GM12878 (cell line): ENCODE results near the gene TEC. TPM values are rescaled to one million over a fixed set of nuclear protein-coding genes. Genes with fewer than 3 reads are reported as not detected.

ENCODE experiments used
- ATAC-seq: fragments of 200-7000 bp; cut with Tn5 transposase; 3 replicates; pipeline ENCODE4 v1.9.1; 2020; ENCODE audit warnings: mild to moderate bottlenecking, moderate library complexity
- BruUV-seq: library from RNA; stranded (reverse); fragments of 400-500 nt; replicated peaks from 2 replicates; lab custom pipeline; 2021; lab: Mats Ljungman, UMichigan
- CTCF ChIA-PET: fragments of 300-600 bp; sonication (Branson Sonifier 250); formaldehyde crosslinking; extraction: SDS; loops from one replicate; lab custom pipeline; 2021; ENCODE audit warnings: inconsistent platforms; lab: Yijun Ruan, JAX
- POLR2A ChIA-PET: fragments of 350-600 bp; formaldehyde crosslinking; extraction: SDS; loops from one replicate; lab custom pipeline; 2021; ENCODE audit warnings: inconsistent platforms; lab: Charles Lee
- RAD21 ChIA-PET: fragments of 300-600 bp; sonication (Branson Sonifier 250); formaldehyde crosslinking; loops from one replicate; lab custom pipeline; 2023; ENCODE audit warnings: antibody characterized with exemption; ENCODE audit not compliant: unreplicated experiment; lab: Charles Lee
- SMC1A ChIA-PET: fragments of 300-600 bp; sonication (Branson Sonifier 250); formaldehyde crosslinking; loops from one replicate; lab custom pipeline; 2023; ENCODE audit not compliant: unreplicated experiment, uncharacterized antibody; lab: Charles Lee
- DNase-seq: peaks from one replicate; pipeline ENCODE4 v3.0.0-alpha.2; 2011; ENCODE audit warnings: low read depth, low spot score
- FAIRE-seq: peaks from 3 replicates; lab custom pipeline; 2011; peaks lifted over from hg19 to GRCh38; lab: Jason Lieb, UNC
- H2AFZ ChIP-seq: 2 replicates; pipeline ENCODE4 v1.6.0; 2011; ENCODE audit warnings: low read depth, low read length, control low read depth; ENCODE audit not compliant: control insufficient read depth
- H3K27ac ChIP-seq: 2 replicates; pipeline ENCODE4 v1.5.1; 2011; ENCODE audit warnings: control low read depth; ENCODE audit not compliant: control insufficient read depth, insufficient read depth
- H3K27me3 ChIP-seq, 2 experiments: replicated peaks in 1 of 2; 2 replicates each; pipeline versions ENCODE4 v1.6.0 to v1.6.1; 2011; ENCODE audit warnings: low read length in 1 of 2; ENCODE audit not compliant: control insufficient read depth in 2 of 2, insufficient read depth in 2 of 2
- H3K36me3 ChIP-seq, 2 experiments: 2 replicates each; pipeline ENCODE4 v1.5.1; 2011; ENCODE audit warnings: low read length in 1 of 2; ENCODE audit not compliant: control insufficient read depth in 2 of 2, insufficient read depth in 2 of 2
- H3K4me1 ChIP-seq: 2 replicates; pipeline ENCODE4 v1.6.1; 2011; ENCODE audit warnings: mild to moderate bottlenecking, low read length, moderate library complexity, mixed read lengths; ENCODE audit not compliant: control insufficient read depth, insufficient read depth
- H3K4me2 ChIP-seq: 2 replicates; pipeline ENCODE4 v1.6.0; 2011; ENCODE audit warnings: control low read depth; ENCODE audit not compliant: control insufficient read depth, insufficient read depth
- H3K4me3 ChIP-seq: fragments of 200-600 bp; sonication (generic); 2 replicates; pipeline ENCODE4 v1.5.1; 2016
- H3K79me2 ChIP-seq: 2 replicates; pipeline ENCODE4 v1.6.0; 2011; ENCODE audit warnings: low read length; ENCODE audit not compliant: control insufficient read depth, insufficient read depth
- H3K9ac ChIP-seq: 2 replicates; pipeline ENCODE4 v1.8.0; 2011; ENCODE audit warnings: low read length, control low read depth, mixed read lengths; ENCODE audit not compliant: control insufficient read depth, insufficient read depth
- H3K9me3 ChIP-seq: replicated peaks from 3 replicates; pipeline ENCODE4 v1.5.1; 2011; ENCODE audit warnings: mild to moderate bottlenecking, low read length; ENCODE audit not compliant: control insufficient read depth, insufficient read depth
- H4K20me1 ChIP-seq: 2 replicates; pipeline ENCODE4 v1.6.0; 2011; ENCODE audit not compliant: control insufficient read depth, insufficient read depth
- ASH2L ChIP-seq: fragments of 300-600, 200-600 bp; sonication (generic); IDR thresholded peaks from 2 replicates; pipeline ENCODE4 v1.6.1; 2017; ENCODE audit warnings: low read depth, mild to moderate bottlenecking, borderline replicate concordance
- BMI1 ChIP-seq: fragments of 450-650 bp; IDR thresholded peaks from 2 replicates; pipeline ENCODE4 v1.6.1; 2016; ENCODE audit warnings: mild to moderate bottlenecking, moderate library complexity, borderline replicate concordance
- CBFB ChIP-seq: IDR thresholded peaks from 2 replicates; pipeline ENCODE4 v1.6.1; 2016; ENCODE audit warnings: antibody characterized with exemption, low read depth
- CHD1 ChIP-seq: IDR thresholded peaks from 2 replicates; pipeline ENCODE4 v1.6.1; 2012; ENCODE audit warnings: low read depth, low read length, improper control_type of control experiment
- EP300 ChIP-seq, 2 experiments: fragments of 150-350 bp in 1 of 2; IDR thresholded peaks; 2 replicates each; pipeline ENCODE4 v1.6.1; 2011 to 2012; ENCODE audit warnings: low read depth in 2 of 2, low read length in 2 of 2, borderline replicate concordance in 1 of 2, improper control_type of control experiment in 1 of 2, inconsistent platforms in 1 of 2; ENCODE audit not compliant: control insufficient read depth in 1 of 2
- GABPA ChIP-seq: IDR thresholded peaks from 2 replicates; pipeline ENCODE4 v1.6.1; 2014; ENCODE audit warnings: antibody characterized with exemption, low read depth, mild to moderate bottlenecking, inconsistent platforms
- MTA2 ChIP-seq: fragments of 450-650 bp; IDR thresholded peaks from 2 replicates; pipeline ENCODE4 v1.6.1; 2016; ENCODE audit warnings: low read depth, mild to moderate bottlenecking, moderate library complexity
- PRDM15 ChIP-seq: fragments of 450-650 bp; formaldehyde crosslinking; IDR thresholded peaks from 2 replicates; pipeline ENCODE4 v1.4.0; 2020; ENCODE audit warnings: mild to moderate bottlenecking, moderate library complexity
- SMAD1 ChIP-seq: fragments of 450-650 bp; IDR thresholded peaks from 2 replicates; pipeline ENCODE4 v1.6.1; 2018; ENCODE audit warnings: mild to moderate bottlenecking, low read depth; ENCODE audit not compliant: partially characterized antibody
- SUPT20H ChIP-seq: IDR thresholded peaks from 2 replicates; pipeline ENCODE4 v1.6.1; 2011; ENCODE audit warnings: low read depth, mild to moderate bottlenecking, low read length, moderate library complexity, borderline replicate concordance; ENCODE audit not compliant: control insufficient read depth
- ZBED1 ChIP-seq: IDR thresholded peaks from 2 replicates; pipeline ENCODE4 v1.6.1; 2016; ENCODE audit warnings: borderline replicate concordance
- ZNF622 ChIP-seq: fragments of 450-650 bp; IDR thresholded peaks from 2 replicates; pipeline ENCODE4 v1.6.1; 2017; ENCODE audit warnings: mild to moderate bottlenecking, inconsistent platforms
- ZSCAN29 ChIP-seq: fragments of 450-650 bp; IDR thresholded peaks from 2 replicates; pipeline ENCODE4 v1.6.1; 2017; ENCODE audit warnings: mild to moderate bottlenecking, moderate library complexity
- ZZZ3 ChIP-seq: IDR thresholded peaks from 2 replicates; pipeline ENCODE4 v1.6.1; 2011; ENCODE audit warnings: low read depth; ENCODE audit not compliant: control insufficient read depth, insufficient read length
- WGBS: methylation state at CpG from one replicate; pipeline ENCODE4 v1.1.6; 2016; ENCODE audit warnings: low lambda C conversion rate; ENCODE audit not compliant: insufficient replicate concordance, insufficient coverage; ENCODE audit errors: missing lambda C conversion rate; 5-methylcytosine and 5-hydroxymethylcytosine counted together
- in situ Hi-C: fragments of 300-500 bp; cut with MboI; formaldehyde crosslinking; loops from 9 replicates; pipeline ENCODE4 v1.14.3; 2018; ENCODE audit warnings: mixed read lengths
- intact Hi-C: fragments of 100-400 bp; cut with micrococcal nuclease; formaldehyde crosslinking; loops from one replicate; pipeline ENCODE4 v1.14.2; 2022; ENCODE audit not compliant: unreplicated experiment
- polyA plus RNA-seq, 11 experiments: library from polyadenylated mRNA; depleted of rRNA in 4 of 11; unstranded in 6 of 11; stranded (reverse) in 5 of 11; fragments of >200 nt; fragmentation: Nextera tagmentation in 4 of 11; fragmentation: Illumina TruSeq in 1 of 11; extraction: Ambion mirVana in 4 of 11; extraction: Trizol in 1 of 11; gene quantifications; 1 replicate in 1 of 11; 2 replicates in 10 of 11; pipeline versions ENCODE4 v1.2.1 to v1.2.3, GENCODE V29; 2011 to 2016; ENCODE audit warnings: inconsistent platforms in 2 of 11, missing spikeins in 2 of 11, low read depth in 1 of 11
- total RNA-seq, 4 experiments: library from RNA; depleted of rRNA in 3 of 4; stranded (reverse); fragments of >200 nt in 3 of 4; fragmentation: Illumina TruSeq in 1 of 4; extraction: Trizol in 1 of 4; gene quantifications; 2 replicates each; pipeline versions ENCODE4 v1.2.1 to v1.2.3, GENCODE V29; 2013 to 2021
- TF ChIP-seq, protein P1 (sequence below): fragments of 450-650 bp; conservative IDR thresholded peaks from 2 replicates; pipeline ENCODE4 v1.6.1; 2017; ENCODE audit warnings: mild to moderate bottlenecking, moderate library complexity
- TF ChIP-seq, protein P2 (sequence below): fragments of 450-650 bp; IDR thresholded peaks from 2 replicates; pipeline ENCODE4 v1.6.1; 2017; ENCODE audit warnings: antibody characterized with exemption, mild to moderate bottlenecking, moderate library complexity

Gene TEC
- total and polyA plus RNA-seq, 10 of the 15 experiments (the other 5 are each of a cell fraction or from before 2014, with no cell fraction given): 7.4 to 27.2 (median 17.1) TPM

DNA sequence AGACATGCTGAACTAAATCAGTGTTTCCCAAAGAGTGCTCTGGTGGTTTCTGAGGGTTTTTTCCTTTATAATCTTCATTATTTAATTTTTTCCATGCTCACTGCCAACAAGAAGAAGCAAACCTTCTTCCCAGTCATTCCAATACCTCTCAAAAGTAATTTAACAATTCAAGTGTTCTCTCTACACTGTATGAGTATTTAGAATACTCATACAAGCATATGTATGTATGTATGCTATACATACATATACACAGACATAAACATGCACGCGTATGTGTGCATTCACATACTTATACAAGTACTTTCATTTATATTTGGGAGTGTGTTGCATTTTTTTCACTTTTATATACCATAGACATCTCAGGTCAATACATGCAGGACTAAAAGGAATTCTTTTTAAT lies 81.2 kb downstream of the TEC start:
- BruUV-seq: no TSS peak

More for the DNA sequence above, 81.2 kb downstream of the TEC start:
- ATAC-seq (no peak), FAIRE-seq (no peak), DNase-seq (no peak)
- Histone ChIP-seq H3K4me3 (no peak overlapping the region), H3K4me1 (peaks cover 35% of the 10 kb centered on the region), H2AFZ (no peak overlapping the region), H3K27me3 (no peaks in the 10 kb centered on the region), H3K4me2 (peak overlapping the region; percentile 59), H4K20me1 (no peaks in the 10 kb centered on the region), H3K9me3 (no peaks in the 10 kb centered on the region; the same call in 2 of the 3 replicates), H3K27ac (no peak overlapping the region; the same call in 1 of the 2 replicates)
- ChIA-PET CTCF (interaction anchor here (1.3 to 1.6 kb wide), 2 partner anchors 15 to 88 kb away, joined by 3 to 5 read pairs; no protein-coding TSS in a partner anchor), RAD21 (interaction anchor here (1.0 to 1.3 kb wide), 2 partner anchors 49 to 60 kb away, joined by 4 read pairs; no protein-coding TSS in a partner anchor), SMC1A (interaction anchor here (1.2 to 1.9 kb wide), 3 partner anchors 25 to 87 kb away, joined by 3 to 6 read pairs (median 4); no protein-coding TSS in a partner anchor)
- WGBS: 100% methylated on average over 2 of the region's 2 CpGs
- in situ Hi-C loops: no loop called here
- TF ChIP-seq MTA2: no peak
- TF ChIP-seq, protein P1, sequence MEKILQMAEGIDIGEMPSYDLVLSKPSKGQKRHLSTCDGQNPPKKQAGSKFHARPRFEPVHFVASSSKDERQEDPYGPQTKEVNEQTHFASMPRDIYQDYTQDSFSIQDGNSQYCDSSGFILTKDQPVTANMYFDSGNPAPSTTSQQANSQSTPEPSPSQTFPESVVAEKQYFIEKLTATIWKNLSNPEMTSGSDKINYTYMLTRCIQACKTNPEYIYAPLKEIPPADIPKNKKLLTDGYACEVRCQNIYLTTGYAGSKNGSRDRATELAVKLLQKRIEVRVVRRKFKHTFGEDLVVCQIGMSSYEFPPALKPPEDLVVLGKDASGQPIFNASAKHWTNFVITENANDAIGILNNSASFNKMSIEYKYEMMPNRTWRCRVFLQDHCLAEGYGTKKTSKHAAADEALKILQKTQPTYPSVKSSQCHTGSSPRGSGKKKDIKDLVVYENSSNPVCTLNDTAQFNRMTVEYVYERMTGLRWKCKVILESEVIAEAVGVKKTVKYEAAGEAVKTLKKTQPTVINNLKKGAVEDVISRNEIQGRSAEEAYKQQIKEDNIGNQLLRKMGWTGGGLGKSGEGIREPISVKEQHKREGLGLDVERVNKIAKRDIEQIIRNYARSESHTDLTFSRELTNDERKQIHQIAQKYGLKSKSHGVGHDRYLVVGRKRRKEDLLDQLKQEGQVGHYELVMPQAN: no peak
- no peak for TF ChIP-seq ZZZ3
- TF ChIP-seq, protein P2, sequence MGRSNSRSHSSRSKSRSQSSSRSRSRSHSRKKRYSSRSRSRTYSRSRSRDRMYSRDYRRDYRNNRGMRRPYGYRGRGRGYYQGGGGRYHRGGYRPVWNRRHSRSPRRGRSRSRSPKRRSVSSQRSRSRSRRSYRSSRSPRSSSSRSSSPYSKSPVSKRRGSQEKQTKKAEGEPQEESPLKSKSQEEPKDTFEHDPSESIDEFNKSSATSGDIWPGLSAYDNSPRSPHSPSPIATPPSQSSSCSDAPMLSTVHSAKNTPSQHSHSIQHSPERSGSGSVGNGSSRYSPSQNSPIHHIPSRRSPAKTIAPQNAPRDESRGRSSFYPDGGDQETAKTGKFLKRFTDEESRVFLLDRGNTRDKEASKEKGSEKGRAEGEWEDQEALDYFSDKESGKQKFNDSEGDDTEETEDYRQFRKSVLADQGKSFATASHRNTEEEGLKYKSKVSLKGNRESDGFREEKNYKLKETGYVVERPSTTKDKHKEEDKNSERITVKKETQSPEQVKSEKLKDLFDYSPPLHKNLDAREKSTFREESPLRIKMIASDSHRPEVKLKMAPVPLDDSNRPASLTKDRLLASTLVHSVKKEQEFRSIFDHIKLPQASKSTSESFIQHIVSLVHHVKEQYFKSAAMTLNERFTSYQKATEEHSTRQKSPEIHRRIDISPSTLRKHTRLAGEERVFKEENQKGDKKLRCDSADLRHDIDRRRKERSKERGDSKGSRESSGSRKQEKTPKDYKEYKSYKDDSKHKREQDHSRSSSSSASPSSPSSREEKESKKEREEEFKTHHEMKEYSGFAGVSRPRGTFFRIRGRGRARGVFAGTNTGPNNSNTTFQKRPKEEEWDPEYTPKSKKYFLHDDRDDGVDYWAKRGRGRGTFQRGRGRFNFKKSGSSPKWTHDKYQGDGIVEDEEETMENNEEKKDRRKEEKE: no peak
- TF ChIP-seq ZSCAN29: no peak
- TF ChIP-seq SMAD1: no peak
- no peak for TF ChIP-seq BMI1
- TF ChIP-seq CHD1: no peak
- no peak for TF ChIP-seq SUPT20H
- no peak for TF ChIP-seq ZNF622
- TF ChIP-seq EP300 (IDR thresholded peaks at IDR 0.05; ENCODE audit: borderline replicate concordance in 1 of 2, control insufficient read depth in 1 of 2, low read depth in 2 of 2, low read length in 2 of 2): no peak
- TF ChIP-seq GABPA: no peak
- no peak for TF ChIP-seq PRDM15 (CRISPR knock-in tag)
- TF ChIP-seq ZBED1: no peak
- TF ChIP-seq ASH2L: no peak
- TF ChIP-seq CBFB: no peak
- TF ChIP-seq, all 136 proteins: peak for 0
- intact Hi-C loops: no loop called here
- Histone ChIP-seq H3K79me2 (peaks cover 81% of the 10 kb centered on the region), H3K9ac (no peak overlapping the region), H3K36me3 (peaks cover 0 to 11% of the 10 kb centered on the region in 2 experiments; a peak in 2 of 4 replicates)
- POLR2A ChIA-PET: no interaction called here
